H1 (cell line): ENCODE data around the gene SFN.

Experiments used
- EP300 ChIP-seq, 2 experiments: IDR thresholded peaks; 1 replicate in 1 of 2; 2 replicates in 1 of 2; pipeline ENCODE4 v1.6.1; 2011 to 2012; ENCODE audit warnings: low read depth in 2 of 2, low read length in 2 of 2, mild to moderate bottlenecking in 2 of 2, borderline replicate concordance in 1 of 2, inconsistent platforms in 1 of 2, moderate library complexity in 1 of 2
- JUN ChIP-seq: IDR thresholded peaks from 2 replicates; pipeline ENCODE4 v1.6.1; 2011; ENCODE audit warnings: low read depth, mild to moderate bottlenecking, improper control_type of control experiment, low read length
- TF ChIP-seq, protein P1 (sequence below): IDR thresholded peaks from 2 replicates; pipeline ENCODE4 v1.6.1; 2011; ENCODE audit warnings: low read length, improper control_type of control experiment
- TF ChIP-seq, protein P2 (sequence below), 3 experiments: IDR thresholded peaks; 1 replicate in 2 of 3; 2 replicates in 1 of 3; pipeline versions ENCODE4 v1.5.1 to v1.6.1; 2011; ENCODE audit warnings: low read length in 3 of 3, mild to moderate bottlenecking in 3 of 3, inconsistent platforms in 2 of 3, low read depth in 1 of 3, moderate library complexity in 1 of 3; ENCODE audit not compliant: insufficient read depth in 1 of 3; ENCODE audit errors: control extremely low read depth in 1 of 3

- no peak for TF ChIP-seq EP300 (IDR thresholded peaks at IDR 0.05; ENCODE audit: borderline replicate concordance in 1 of 2, low read depth in 2 of 2, low read length in 2 of 2)
- TF ChIP-seq, protein P1, sequence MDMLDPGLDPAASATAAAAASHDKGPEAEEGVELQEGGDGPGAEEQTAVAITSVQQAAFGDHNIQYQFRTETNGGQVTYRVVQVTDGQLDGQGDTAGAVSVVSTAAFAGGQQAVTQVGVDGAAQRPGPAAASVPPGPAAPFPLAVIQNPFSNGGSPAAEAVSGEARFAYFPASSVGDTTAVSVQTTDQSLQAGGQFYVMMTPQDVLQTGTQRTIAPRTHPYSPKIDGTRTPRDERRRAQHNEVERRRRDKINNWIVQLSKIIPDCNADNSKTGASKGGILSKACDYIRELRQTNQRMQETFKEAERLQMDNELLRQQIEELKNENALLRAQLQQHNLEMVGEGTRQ = no peak
- TF ChIP-seq JUN = no peak
- TF ChIP-seq, protein P2, sequence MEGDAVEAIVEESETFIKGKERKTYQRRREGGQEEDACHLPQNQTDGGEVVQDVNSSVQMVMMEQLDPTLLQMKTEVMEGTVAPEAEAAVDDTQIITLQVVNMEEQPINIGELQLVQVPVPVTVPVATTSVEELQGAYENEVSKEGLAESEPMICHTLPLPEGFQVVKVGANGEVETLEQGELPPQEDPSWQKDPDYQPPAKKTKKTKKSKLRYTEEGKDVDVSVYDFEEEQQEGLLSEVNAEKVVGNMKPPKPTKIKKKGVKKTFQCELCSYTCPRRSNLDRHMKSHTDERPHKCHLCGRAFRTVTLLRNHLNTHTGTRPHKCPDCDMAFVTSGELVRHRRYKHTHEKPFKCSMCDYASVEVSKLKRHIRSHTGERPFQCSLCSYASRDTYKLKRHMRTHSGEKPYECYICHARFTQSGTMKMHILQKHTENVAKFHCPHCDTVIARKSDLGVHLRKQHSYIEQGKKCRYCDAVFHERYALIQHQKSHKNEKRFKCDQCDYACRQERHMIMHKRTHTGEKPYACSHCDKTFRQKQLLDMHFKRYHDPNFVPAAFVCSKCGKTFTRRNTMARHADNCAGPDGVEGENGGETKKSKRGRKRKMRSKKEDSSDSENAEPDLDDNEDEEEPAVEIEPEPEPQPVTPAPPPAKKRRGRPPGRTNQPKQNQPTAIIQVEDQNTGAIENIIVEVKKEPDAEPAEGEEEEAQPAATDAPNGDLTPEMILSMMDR (IDR thresholded peaks at IDR 0.05; ENCODE audit: control extremely low read depth in 1 of 3, insufficient read depth in 1 of 3, low read depth in 1 of 3, low read length in 3 of 3) = no peak
Observed at GRCh38 chr1:26838474-26839338, 24.2 kb upstream of the SFN start.
